Measurements from ENCODE around the gene LY6G6C.

- TF ChIP-seq CTCF (IDR thresholded peaks at IDR 0.05): no peak
- TF ChIP-seq POLR2A (IDR thresholded peaks at IDR 0.05): no peak
- no peak for TF ChIP-seq EP300 (IDR thresholded peaks at IDR 0.05)
- no peak for TF ChIP-seq POLR2AphosphoS5 (IDR thresholded peaks at IDR 0.05)
Measured at GRCh38 chr6:31761343-31761742, 39.8 kb upstream of the LY6G6C start.

Measured in upper lobe of left lung (tissue), 4 donors.